ENCODE results near the gene GALNT10. TPM values are rescaled to one million over a fixed set of nuclear protein-coding genes. Genes with fewer than 3 reads are reported as not detected.

GALNT10 gene
- total and polyA plus RNA-seq, 2 donors (not counting 1 experiment from before 2014, with no cell fraction given), result 18.3 to 35.8 TPM

DNA sequence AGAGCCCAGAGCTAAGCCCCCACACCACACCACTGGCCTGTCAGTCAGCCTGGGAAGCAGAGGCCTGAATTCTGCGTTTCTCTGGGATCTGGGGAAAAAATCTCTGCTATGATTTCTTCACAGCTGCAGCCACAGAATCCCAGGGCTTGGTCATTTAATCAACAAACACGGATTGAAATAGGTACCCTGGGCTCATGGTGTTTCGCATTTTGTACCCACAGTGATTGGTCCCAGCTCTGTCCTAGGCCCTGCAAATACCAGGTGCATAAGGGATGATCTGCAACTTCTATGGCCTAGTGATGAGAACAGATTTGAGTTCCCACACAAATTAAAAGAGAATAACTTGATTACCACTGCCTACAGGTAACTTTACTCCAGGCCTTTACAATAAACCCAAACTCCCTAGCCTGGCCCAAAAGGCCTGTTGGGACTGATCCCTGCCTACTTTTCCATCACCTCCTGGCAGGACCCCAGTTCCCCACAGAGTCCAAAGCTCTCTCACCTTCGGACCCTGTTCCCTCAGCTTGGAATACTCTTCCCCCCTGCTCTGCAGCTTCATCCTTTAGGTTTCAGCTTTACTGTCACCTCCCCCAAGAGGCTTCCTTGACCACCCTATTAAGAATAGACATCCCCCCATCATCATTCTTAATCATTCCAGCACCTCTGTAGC is 240.6 kb downstream of the GALNT10 start:
- Histone ChIP-seq H3K36me3 (ENCODE audit: control insufficient read depth, insufficient read depth, low read length) (no peaks in the 10 kb centered on the region), H3K4me3 (replicated peaks in 1 of 4; ENCODE audit: control extremely low read depth in 1 of 4, insufficient read depth in 1 of 4, low read depth in 3 of 4, low read length in 4 of 4) (no peak overlapping the region), H3K4me2 (ENCODE audit: extremely low read depth, insufficient read depth, low read length) (no peak overlapping the region), H3K79me2 (ENCODE audit: control insufficient read depth, insufficient read depth, low read length) (no peaks in the 10 kb centered on the region), H3K27ac (ENCODE audit: insufficient read depth, low read length) (no peak overlapping the region), H3K4me1 (ENCODE audit: control insufficient read depth, extremely low read depth, insufficient read depth, low read length) (no peaks in the 10 kb centered on the region), H3K27me3 (ENCODE audit: control insufficient read depth, insufficient read depth, low read length) (no peaks in the 10 kb centered on the region), H3K9me3 (ENCODE audit: control insufficient read depth, insufficient read depth, low read depth, low read length) (no peaks in the 10 kb centered on the region), H3K9ac (ENCODE audit: insufficient read depth, low read length) (no peak overlapping the region), H4K20me1 (ENCODE audit: control insufficient read depth, extremely low read depth, insufficient read depth, low read length) (no peaks in the 10 kb centered on the region), H2AFZ (ENCODE audit: low read length) (no peak overlapping the region)
- no peak for DNase-seq (ENCODE audit: low read depth in 2 of 2)
- TF ChIP-seq EZH2 (IDR thresholded peaks at IDR 0.05; ENCODE audit: low read length, missing control alignments), result no peak

DNA sequence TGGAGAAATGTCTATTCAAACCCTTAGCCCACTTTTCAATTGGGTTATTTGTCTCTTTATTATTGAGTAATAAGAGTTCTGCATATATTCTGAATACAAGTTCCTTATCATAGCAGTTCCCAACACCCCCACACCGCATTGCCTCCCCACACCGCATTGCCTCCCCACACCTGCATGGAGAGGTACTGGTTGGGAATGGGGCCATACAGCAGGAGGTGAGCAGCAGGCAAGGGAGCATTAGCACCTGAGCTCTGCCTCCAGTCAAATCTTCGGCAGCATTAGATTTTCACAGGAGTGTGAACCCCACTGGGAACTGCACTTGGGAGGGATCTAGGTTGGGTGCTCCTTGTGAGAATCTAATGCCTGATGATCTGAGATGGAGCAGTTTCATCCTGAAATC is 244.7 kb downstream of the GALNT10 start:
- H3K27ac ChIP-seq (ENCODE audit: insufficient read depth, low read length), result no peak overlapping the region
- no peak for DNase-seq (ENCODE audit: low read depth in 2 of 2)
- no peaks in the 10 kb centered on the region for H3K27me3 ChIP-seq (ENCODE audit: control insufficient read depth, insufficient read depth, low read length)
- no peak overlapping the region for H3K4me2 ChIP-seq (ENCODE audit: extremely low read depth, insufficient read depth, low read length)
- no peaks in the 10 kb centered on the region for H4K20me1 ChIP-seq (ENCODE audit: control insufficient read depth, extremely low read depth, insufficient read depth, low read length)
- no peaks in the 10 kb centered on the region for H3K4me1 ChIP-seq (ENCODE audit: control insufficient read depth, extremely low read depth, insufficient read depth, low read length)
- H3K4me3 ChIP-seq (replicated peaks in 1 of 4; ENCODE audit: control extremely low read depth in 1 of 4, insufficient read depth in 1 of 4, low read depth in 3 of 4, low read length in 4 of 4), result no peak overlapping the region
- H2AFZ ChIP-seq (ENCODE audit: low read length), result no peak overlapping the region
- no peak for TF ChIP-seq EZH2 (IDR thresholded peaks at IDR 0.05; ENCODE audit: low read length, missing control alignments)
- TF ChIP-seq, protein P1, sequence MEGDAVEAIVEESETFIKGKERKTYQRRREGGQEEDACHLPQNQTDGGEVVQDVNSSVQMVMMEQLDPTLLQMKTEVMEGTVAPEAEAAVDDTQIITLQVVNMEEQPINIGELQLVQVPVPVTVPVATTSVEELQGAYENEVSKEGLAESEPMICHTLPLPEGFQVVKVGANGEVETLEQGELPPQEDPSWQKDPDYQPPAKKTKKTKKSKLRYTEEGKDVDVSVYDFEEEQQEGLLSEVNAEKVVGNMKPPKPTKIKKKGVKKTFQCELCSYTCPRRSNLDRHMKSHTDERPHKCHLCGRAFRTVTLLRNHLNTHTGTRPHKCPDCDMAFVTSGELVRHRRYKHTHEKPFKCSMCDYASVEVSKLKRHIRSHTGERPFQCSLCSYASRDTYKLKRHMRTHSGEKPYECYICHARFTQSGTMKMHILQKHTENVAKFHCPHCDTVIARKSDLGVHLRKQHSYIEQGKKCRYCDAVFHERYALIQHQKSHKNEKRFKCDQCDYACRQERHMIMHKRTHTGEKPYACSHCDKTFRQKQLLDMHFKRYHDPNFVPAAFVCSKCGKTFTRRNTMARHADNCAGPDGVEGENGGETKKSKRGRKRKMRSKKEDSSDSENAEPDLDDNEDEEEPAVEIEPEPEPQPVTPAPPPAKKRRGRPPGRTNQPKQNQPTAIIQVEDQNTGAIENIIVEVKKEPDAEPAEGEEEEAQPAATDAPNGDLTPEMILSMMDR (conservative IDR thresholded peaks at IDR 0.05 in 1 of 2, IDR thresholded peaks at IDR 0.05 in 1 of 2; ENCODE audit: low read depth in 1 of 2, low read length in 2 of 2), result no peak
- H3K36me3 ChIP-seq (ENCODE audit: control insufficient read depth, insufficient read depth, low read length), result peaks cover 2% of the 10 kb centered on the region
- H3K9ac ChIP-seq (ENCODE audit: insufficient read depth, low read length), result no peak overlapping the region
- no peaks in the 10 kb centered on the region for H3K9me3 ChIP-seq (ENCODE audit: control insufficient read depth, insufficient read depth, low read depth, low read length)
- H3K79me2 ChIP-seq (ENCODE audit: control insufficient read depth, insufficient read depth, low read length), result no peaks in the 10 kb centered on the region

DNA sequence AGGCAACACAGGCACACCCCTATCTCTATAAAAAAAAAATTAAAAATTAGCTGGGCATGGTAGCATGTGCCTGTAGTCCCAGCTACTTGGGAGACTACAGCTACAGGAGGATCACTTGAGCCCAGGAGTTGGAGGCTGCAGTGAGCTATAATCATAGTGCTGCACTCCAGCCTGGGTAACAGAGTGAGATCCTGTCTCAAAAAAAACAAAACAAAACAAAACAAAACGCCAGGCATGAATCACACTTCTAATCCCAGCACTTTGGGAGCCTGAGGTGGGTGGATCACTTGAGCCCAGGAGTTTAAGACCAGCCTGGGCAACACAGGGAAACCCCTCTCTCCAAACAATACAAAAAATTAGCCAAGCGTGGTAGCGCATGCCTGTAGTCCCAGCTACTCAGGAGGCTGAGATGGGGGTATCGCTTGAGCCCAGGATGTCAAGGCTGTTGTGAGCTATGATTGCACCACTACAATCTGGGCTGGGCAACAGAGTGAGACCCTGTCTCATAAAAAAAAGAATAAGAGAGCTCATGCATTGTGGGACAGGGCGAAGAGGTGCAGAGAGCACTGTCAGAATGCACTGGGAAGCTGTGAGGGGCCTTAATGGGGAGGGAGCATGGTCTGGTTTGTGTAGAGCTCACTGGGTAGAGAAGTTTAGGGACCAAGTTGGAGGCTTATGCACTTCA is 246.9 kb downstream of the GALNT10 start:
- TF ChIP-seq, protein P1 (conservative IDR thresholded peaks at IDR 0.05 in 1 of 2, IDR thresholded peaks at IDR 0.05 in 1 of 2; ENCODE audit: low read depth in 1 of 2, low read length in 2 of 2), result no peak
- no peak for TF ChIP-seq EZH2 (IDR thresholded peaks at IDR 0.05; ENCODE audit: low read length, missing control alignments)
- H3K9me3 ChIP-seq (ENCODE audit: control insufficient read depth, insufficient read depth, low read depth, low read length), result no peaks in the 10 kb centered on the region
- no peak overlapping the region for H3K4me3 ChIP-seq (replicated peaks in 1 of 4; ENCODE audit: control extremely low read depth in 1 of 4, insufficient read depth in 1 of 4, low read depth in 3 of 4, low read length in 4 of 4)
- H3K36me3 ChIP-seq (ENCODE audit: control insufficient read depth, insufficient read depth, low read length), result peaks cover 2% of the 10 kb centered on the region
- H3K27me3 ChIP-seq (ENCODE audit: control insufficient read depth, insufficient read depth, low read length), result no peaks in the 10 kb centered on the region
- no peak overlapping the region for H3K27ac ChIP-seq (ENCODE audit: insufficient read depth, low read length)
- no peak overlapping the region for H3K9ac ChIP-seq (ENCODE audit: insufficient read depth, low read length)
- H3K4me1 ChIP-seq (ENCODE audit: control insufficient read depth, extremely low read depth, insufficient read depth, low read length), result no peaks in the 10 kb centered on the region
- DNase-seq (ENCODE audit: low read depth in 2 of 2), result no peak
- no peaks in the 10 kb centered on the region for H3K79me2 ChIP-seq (ENCODE audit: control insufficient read depth, insufficient read depth, low read length)
- no peak overlapping the region for H3K4me2 ChIP-seq (ENCODE audit: extremely low read depth, insufficient read depth, low read length)
- H2AFZ ChIP-seq (ENCODE audit: low read length), result no peak overlapping the region
- H4K20me1 ChIP-seq (ENCODE audit: control insufficient read depth, extremely low read depth, insufficient read depth, low read length), result no peaks in the 10 kb centered on the region

All from fibroblast of lung (primary cell).